ENCODE measurements around the gene RSAD1. TPM values are rescaled to one million over a fixed set of nuclear protein-coding genes. Genes with fewer than 3 reads are reported as not detected.

The RSAD1 gene
- total and polyA plus RNA-seq, 5 experiments from 2014 or later: 61.3 to 90.6 (median 78.8) TPM

DNA sequence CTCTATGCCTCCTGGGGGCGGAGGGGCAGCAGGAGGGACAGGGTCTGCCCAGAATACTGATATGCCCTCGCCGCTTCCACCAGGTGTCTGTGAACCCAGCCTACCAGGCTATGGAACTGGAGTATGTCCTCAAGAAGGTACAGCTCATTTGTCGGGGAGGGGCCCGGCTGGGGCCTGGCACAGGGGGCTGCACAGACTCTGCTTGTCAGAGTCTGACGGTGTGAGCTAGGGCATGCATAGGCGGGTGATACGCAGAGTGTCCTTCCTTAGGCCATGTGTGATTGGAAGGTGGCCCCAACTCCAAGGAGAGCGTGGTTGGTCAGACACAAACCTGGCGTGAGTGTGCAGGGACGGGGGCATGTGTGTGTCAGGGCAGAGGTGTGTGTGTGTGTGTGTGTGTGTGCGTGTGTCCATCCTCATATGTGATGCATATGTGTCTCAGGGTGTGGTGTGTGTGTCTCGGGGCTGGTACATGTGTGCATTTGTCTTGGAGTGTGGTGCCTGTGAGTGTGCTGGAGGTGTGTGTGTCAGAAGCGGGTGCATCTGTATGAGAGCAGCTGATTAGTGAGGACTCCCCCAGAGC lies 17.0 kb upstream of the RSAD1 start:
- H3K27me3 Mint-ChIP-seq: peaks cover 0 to 2% (median 0%) of the 10 kb centered on the region in 5 donors
- H3K9me3 Mint-ChIP-seq: no peaks in the 10 kb centered on the region
- ATAC-seq: no peak
- POLR2A ChIA-PET: no interaction called here
- no peak overlapping the region for H3K27ac Mint-ChIP-seq
- DNase-seq: no peak
- no peak overlapping the region for H3K4me3 Mint-ChIP-seq
- peaks cover 0 to 3% (median under 1%) of the 10 kb centered on the region in 4 donors for H3K4me1 Mint-ChIP-seq
- H3K36me3 Mint-ChIP-seq: no peaks in the 10 kb centered on the region

DNA sequence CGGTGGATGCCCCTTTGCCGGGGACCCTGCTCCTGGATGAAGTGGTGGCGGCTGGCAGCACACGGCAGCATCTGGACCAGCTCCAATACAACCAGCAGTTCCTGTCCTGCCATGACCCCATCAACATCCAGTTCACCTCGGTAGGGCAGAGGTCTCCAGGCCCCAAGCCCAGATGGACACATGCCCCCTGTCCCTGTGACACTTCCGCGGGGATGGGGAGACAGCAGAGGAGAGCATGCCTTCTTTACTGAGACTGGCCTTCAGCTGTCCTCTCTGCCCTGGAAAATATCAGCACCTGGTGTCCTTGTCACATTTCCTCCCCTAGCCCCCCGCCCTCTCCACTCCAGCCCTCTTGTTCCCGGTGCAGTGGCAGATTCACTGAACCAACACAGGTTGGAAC lies 16.2 kb upstream of the RSAD1 start:
- Mint-ChIP-seq H3K36me3 (peaks cover 0 to 2% (median 0%) of the 10 kb centered on the region in 3 donors), H3K4me1 (peaks cover 0 to 8% (median 3%) of the 10 kb centered on the region in 4 donors), H3K27ac (no peak overlapping the region), H3K4me3 (no peak overlapping the region), H3K9me3 (no peaks in the 10 kb centered on the region), H3K27me3 (peaks cover 0 to 10% (median 4%) of the 10 kb centered on the region in 5 donors)
- DNase-seq (no peak), ATAC-seq (no peak)
- POLR2A ChIA-PET: no interaction called here

DNA sequence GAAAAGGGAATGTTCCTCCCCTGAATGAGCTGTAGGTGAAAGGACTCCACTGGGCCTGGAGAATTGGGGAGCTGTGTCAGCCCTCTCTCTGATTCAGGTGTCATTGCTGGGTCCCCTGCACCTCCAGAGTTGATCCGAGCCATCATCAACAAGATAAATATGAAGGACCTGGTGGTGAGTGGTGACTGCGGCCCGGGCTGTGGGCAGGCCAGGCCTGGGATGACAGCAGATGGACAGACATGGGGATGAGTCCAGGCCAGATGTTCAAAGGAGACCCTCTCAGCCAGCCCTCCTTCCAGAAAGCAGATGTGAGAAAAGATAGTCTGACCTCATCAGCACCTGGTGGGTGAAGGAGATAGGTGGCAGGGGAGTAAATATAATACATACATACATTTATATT lies 14.5 kb upstream of the RSAD1 start:
- no peak for ATAC-seq
- H3K27ac Mint-ChIP-seq: no peak overlapping the region
- POLR2A ChIA-PET: no interaction called here
- no peaks in the 10 kb centered on the region for H3K9me3 Mint-ChIP-seq
- H3K4me3 Mint-ChIP-seq: no peak overlapping the region
- H3K27me3 Mint-ChIP-seq: peaks cover 2 to 22% (median 15%) of the 10 kb centered on the region in 5 donors
- DNase-seq: no peak
- peaks cover 0 to 4% (median 0%) of the 10 kb centered on the region in 3 donors for H3K36me3 Mint-ChIP-seq
- peaks cover 2 to 19% (median 7%) of the 10 kb centered on the region in 4 donors for H3K4me1 Mint-ChIP-seq

DNA sequence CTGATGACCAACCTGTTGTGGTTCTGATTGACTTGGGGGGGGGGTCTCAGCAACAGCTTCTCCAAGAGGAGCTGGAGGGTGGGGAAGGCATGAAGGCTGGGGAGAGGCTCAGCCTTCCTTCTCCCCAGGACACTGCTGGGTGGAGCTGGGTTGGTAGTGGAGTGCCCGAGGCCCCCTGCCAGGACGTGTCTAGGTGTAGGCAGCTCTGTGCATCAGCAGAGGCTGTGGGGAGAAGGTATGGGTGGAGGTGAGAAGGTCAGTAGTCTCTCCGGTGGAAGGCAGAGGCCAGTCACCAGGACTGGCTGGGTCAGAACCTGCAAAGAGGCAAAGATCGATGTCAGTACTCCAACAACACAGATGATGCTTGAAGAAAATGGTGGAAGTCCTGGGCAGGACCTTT lies 13.9 kb upstream of the RSAD1 start:
- ATAC-seq (no peak), DNase-seq (no peak)
- Mint-ChIP-seq H3K27me3 (peaks cover 2 to 22% (median 15%) of the 10 kb centered on the region in 5 donors), H3K4me3 (no peak overlapping the region), H3K27ac (peak overlapping the region in 1 of 10 donors; percentile 27), H3K4me1 (peaks cover 2 to 19% (median 9%) of the 10 kb centered on the region in 4 donors), H3K36me3 (peaks cover 0 to 4% (median 0%) of the 10 kb centered on the region in 3 donors), H3K9me3 (no peaks in the 10 kb centered on the region)
- POLR2A ChIA-PET: no interaction called here

DNA sequence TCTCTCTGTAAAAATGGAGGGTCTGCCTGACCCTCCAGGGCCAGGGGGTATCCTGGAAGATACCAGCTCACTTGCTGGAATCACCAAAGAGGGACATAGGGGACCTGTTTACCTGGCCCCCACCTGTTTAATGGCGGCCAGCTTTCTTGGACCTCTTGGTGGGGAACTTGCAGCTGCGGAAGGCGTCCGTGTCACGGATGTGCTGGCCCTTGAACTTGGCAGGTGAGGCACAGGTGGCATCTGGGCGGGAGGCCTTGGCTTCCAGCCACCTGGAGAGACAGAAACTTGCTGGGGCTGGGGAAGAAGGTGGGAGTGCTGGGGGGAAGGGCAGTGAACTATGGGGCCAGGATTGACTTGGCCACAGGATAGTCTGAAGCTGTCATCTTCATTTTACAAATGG lies 13.5 kb upstream of the RSAD1 start:
- peak overlapping the region in 2 of 10 donors; percentile 27 to 31 for H3K27ac Mint-ChIP-seq
- peaks cover 2 to 26% (median 15%) of the 10 kb centered on the region in 5 donors for H3K27me3 Mint-ChIP-seq
- POLR2A ChIA-PET: no interaction called here
- DNase-seq (no peak), ATAC-seq (no peak)
- peaks cover 0 to 4% (median 0%) of the 10 kb centered on the region in 3 donors for H3K36me3 Mint-ChIP-seq
- H3K4me1 Mint-ChIP-seq: peaks cover 2 to 19% (median 9%) of the 10 kb centered on the region in 4 donors
- H3K4me3 Mint-ChIP-seq: no peak overlapping the region
- no peaks in the 10 kb centered on the region for H3K9me3 Mint-ChIP-seq

DNA sequence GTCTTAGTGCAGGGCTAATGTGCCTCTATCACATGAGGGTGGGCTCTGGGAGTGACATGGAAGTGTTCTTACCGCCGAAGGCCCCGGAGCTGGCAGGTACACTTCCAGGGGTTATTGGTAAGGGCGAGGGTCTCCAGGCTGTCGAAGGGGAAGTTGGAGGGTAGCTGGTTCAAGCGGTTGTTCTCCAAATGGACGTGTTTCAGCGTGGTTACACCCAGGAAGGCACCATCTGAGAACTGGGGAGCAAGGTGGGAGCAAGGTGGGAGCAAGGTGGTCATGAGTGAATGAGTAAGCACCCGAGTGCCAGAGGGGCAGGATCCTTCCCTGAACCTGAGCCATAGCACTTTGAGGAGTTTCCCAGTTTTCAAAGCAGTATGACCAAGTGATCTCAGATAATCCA lies 13.0 kb upstream of the RSAD1 start:
- ATAC-seq: no peak
- DNase-seq: no peak
- Mint-ChIP-seq H3K4me1 (peaks cover 2 to 21% (median 10%) of the 10 kb centered on the region in 4 donors), H3K9me3 (no peaks in the 10 kb centered on the region), H3K4me3 (no peak overlapping the region), H3K27ac (peak overlapping the region in 1 of 10 donors; percentile 31), H3K36me3 (peaks cover 0 to 4% (median 0%) of the 10 kb centered on the region in 3 donors), H3K27me3 (peaks cover 2 to 31% (median 15%) of the 10 kb centered on the region in 5 donors)
- POLR2A ChIA-PET: no interaction called here

DNA sequence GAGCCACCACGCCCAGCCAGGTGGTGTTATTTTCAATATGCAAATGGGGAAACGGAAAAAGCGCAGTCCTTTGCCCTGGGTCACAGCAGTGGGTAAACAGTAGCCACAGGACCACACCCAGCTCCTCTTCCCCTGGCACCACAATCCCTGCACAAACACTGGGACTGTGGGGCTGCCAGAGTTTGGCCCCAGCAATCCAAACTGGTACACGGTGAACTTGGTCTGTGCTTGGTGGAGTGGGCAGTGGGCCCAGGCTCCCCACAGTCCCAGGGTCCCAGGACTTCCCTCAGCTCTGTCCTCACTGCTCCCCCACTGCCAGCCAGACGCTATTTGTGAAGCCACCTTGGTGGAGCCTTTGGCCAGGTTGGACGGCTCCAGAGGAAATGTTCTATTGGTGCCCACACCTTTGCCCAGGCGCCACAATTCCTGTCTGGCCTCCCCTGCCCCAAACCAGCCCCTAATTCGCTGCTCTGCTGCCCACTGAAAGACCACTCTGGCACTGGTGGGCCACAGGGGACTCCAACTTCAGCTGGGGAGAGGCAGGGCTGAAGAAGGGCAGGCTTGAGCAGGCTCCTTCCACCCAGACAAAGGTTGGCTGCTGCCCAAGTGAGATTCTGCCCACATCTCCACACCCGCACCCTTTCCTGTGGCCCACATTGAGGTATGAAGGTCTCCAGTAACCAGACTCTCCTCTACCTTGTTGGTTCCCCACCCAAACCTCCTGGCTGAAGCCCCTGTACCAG lies 12.1 kb upstream of the RSAD1 start:
- POLR2A ChIA-PET: no interaction called here
- peaks cover 0 to 4% (median 0%) of the 10 kb centered on the region in 3 donors for H3K36me3 Mint-ChIP-seq
- H3K27ac Mint-ChIP-seq: peak overlapping the region in 2 of 10 donors; percentile 15 to 21
- peaks cover 2 to 37% (median 15%) of the 10 kb centered on the region in 5 donors for H3K27me3 Mint-ChIP-seq
- ATAC-seq (no peak), DNase-seq (no peak)
- no peak overlapping the region for H3K4me3 Mint-ChIP-seq
- no peaks in the 10 kb centered on the region for H3K9me3 Mint-ChIP-seq
- H3K4me1 Mint-ChIP-seq: peaks cover 5 to 30% (median 15%) of the 10 kb centered on the region in 4 donors

DNA sequence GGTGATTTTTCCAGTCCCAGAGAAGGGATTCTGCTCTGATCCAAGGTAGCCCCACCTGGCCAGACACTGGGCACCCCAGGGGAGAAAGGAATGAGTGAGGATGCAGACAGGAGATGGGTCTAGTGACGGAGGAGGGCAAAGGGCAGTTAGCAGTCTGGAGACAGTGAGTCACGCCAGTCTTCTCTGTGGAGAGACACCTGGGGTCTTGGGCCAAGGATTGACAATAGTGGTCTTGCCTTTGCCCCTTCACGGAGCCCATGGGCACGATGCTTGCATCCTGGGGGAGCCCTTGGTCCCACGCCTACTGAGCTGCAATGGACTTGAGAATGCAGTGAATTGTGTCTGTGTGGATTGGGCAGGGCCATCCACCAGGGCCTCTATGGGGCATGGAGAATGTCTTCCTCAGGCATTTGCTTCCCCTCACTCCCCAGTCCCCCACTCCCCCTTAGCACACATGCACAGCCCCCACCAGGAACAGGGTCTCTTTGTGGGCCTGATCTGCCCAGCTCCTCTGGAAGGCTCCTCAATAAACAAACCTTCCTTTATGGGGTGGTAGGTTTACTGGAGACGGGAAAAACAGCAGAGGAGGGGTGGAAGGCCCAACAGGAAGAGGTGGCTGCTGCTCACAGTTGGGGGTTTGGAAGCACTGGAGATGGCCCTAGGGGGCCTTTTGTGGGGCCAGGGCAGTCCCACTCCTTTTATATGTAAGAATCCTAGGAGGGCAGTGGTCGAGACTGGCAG lies 11.4 kb upstream of the RSAD1 start:
- Mint-ChIP-seq H3K36me3 (peaks cover 0 to 9% (median 0%) of the 10 kb centered on the region in 3 donors), H3K27ac (no peak overlapping the region), H3K27me3 (peaks cover 2 to 37% (median 15%) of the 10 kb centered on the region in 5 donors), H3K9me3 (no peaks in the 10 kb centered on the region), H3K4me3 (peak overlapping the region in 4 of 10 donors; percentile 16 to 65 (median 50)), H3K4me1 (peaks cover 3 to 35% (median 16%) of the 10 kb centered on the region in 4 donors)
- POLR2A ChIA-PET: interaction anchor here (1.6 kb wide), 1 partner anchor 70 kb away, joined by 3 read pairs; the partner anchor contains the start of gene LRRC59
- no peak for DNase-seq
- ATAC-seq: no peak

DNA sequence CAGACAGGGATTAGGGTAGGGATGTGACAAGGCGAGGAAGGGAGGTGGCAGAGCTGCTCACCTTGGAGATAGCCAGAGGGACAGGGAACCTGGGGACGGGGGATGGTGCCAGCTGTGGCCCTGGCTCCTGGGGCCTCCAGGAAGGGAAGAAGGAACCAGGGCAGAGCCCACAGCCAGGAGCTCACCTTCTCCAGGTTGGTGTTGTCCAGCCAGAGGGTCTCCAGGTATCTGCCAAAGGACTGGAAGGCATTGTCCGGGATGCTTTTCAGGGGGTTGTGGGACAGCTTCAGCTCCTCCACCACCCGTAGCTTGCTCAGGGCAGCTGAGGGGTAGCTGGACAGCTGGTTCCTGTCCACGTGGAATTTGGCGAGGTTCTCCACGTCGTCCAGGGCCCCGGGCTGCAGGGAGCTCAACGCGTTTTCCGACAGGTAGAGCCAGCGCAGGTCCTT lies 10.8 kb upstream of the RSAD1 start:
- Mint-ChIP-seq H3K4me3 (peak overlapping the region in 7 of 10 donors; percentile 6 to 67 (median 45)), H3K27ac (no peak overlapping the region), H3K4me1 (peaks cover 3 to 35% (median 16%) of the 10 kb centered on the region in 4 donors), H3K36me3 (peaks cover 0 to 12% (median 0%) of the 10 kb centered on the region in 3 donors), H3K9me3 (no peaks in the 10 kb centered on the region), H3K27me3 (peaks cover 2 to 37% (median 15%) of the 10 kb centered on the region in 5 donors)
- POLR2A ChIA-PET: interaction anchor here (1.6 kb wide), 1 partner anchor 71 kb away, joined by 3 read pairs; the partner anchor contains the start of gene LRRC59
- ATAC-seq (no peak), DNase-seq (no peak)

DNA sequence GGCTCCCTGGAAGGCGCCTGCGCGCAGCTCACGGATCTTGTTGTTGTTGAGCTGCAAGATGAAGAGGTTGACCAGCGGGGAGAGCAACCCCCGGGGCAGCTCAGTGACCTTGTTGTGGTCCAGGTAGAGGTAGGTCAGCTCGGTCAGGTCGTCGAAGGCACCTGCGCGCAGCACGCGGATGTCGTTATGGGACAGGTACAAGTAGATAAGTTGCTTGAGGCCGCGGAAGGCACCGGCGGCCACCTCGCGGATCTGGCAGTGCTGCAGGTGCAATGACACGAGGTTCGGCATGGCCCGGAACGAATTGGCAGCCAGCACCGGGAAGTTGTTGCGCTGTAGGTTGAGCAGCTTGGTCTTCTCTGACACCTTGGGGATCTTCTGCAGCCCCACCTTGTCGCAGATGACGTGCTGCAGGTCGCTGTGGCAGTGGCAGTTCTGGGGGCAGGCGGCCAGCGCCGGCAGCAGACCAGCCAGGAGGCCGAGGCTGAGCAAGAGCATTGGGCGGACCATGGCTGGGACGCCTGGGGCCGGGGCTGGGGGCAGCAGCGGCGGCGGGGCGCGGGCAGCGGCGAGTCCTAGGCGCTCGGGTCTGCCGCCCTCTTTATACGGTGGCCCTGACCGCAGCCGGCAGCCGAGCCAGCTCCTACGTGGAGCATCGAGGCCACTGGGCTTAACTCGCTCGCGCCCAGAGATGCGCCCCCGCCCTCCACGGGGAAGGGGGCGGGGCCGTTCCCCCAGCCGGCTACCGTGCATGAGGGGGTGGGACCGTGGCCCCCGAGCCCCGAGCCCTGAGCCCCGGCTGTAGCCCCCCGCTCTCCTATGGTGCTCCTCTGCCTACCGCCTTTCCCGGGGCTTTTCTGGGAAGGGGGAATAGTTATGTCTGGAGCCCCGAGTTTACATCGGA lies 10.1 kb upstream of the RSAD1 start, which contains the start of gene CHAD:
TSS of gene CHAD (minus strand) at position 577 of the 904 bp plus-strand sequence. CDS start at position 510, 67 bp downstream.
- H3K4me3 Mint-ChIP-seq: peak within 1 kb of the TSS; percentile 6 to 75 (median 48)
- DNase-seq: peak in 3 of 10 donors; percentile 11 to 17 (median 12)
- H3K36me3 Mint-ChIP-seq: peaks cover 0 to 12% (median 0%) of the 10 kb centered on the region in 3 donors
- peaks cover 3 to 35% (median 16%) of the 10 kb centered on the region in 4 donors for H3K4me1 Mint-ChIP-seq
- ATAC-seq: peak; percentile 58 to 72
- H3K27ac Mint-ChIP-seq: no peak within 1 kb of the TSS
- peaks cover 2 to 37% (median 15%) of the 10 kb centered on the region in 5 donors for H3K27me3 Mint-ChIP-seq
- POLR2A ChIA-PET: interaction anchor here (1.6 kb wide), 1 partner anchor 71 kb away, joined by 3 read pairs; the partner anchor contains the start of gene LRRC59
- H3K9me3 Mint-ChIP-seq: no peaks in the 10 kb centered on the region

DNA sequence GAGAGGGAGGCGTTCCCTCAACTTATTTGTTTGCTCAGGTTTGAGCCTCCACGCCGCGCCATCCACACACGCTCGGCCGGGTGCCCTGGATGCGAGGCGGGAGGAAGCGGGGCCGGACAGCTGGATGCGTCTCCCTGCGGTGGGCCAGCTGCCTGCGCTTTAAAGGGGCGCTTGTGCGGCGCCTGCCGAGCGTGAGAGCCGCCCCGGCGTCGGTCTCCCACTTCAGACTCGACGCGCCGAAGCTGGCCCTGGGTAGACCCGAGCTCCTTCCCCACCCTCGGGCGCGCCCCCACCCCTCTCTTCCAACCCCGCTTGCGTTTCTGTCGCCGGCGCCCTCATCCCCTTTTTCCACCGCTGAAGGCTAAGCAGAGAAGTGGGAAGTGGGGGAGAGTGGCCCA lies 9.5 kb upstream of the RSAD1 start:
- Mint-ChIP-seq H3K36me3 (peaks cover 0 to 12% (median 0%) of the 10 kb centered on the region in 3 donors), H3K4me3 (peak overlapping the region in 7 of 10 donors; percentile 2 to 54 (median 50)), H3K9me3 (no peaks in the 10 kb centered on the region), H3K27ac (no peak overlapping the region), H3K4me1 (peaks cover 5 to 35% (median 16%) of the 10 kb centered on the region in 4 donors), H3K27me3 (peaks cover 2 to 37% (median 15%) of the 10 kb centered on the region in 5 donors)
- POLR2A ChIA-PET: no interaction called here
- ATAC-seq: peak; percentile 21 to 48
- DNase-seq: no peak

Data from naive thymus-derived CD8-positive, alpha-beta T cell (primary cell).